ENCODE measurements around the gene ADAT2. TPM values are rescaled to one million over a fixed set of nuclear protein-coding genes. Genes with fewer than 3 reads are reported as not detected.

ADAT2 gene
- total and polyA plus RNA-seq, 2 of the 4 experiments (the other 2 are of a cell fraction) = 2.7 to 5.4 TPM

DNA sequence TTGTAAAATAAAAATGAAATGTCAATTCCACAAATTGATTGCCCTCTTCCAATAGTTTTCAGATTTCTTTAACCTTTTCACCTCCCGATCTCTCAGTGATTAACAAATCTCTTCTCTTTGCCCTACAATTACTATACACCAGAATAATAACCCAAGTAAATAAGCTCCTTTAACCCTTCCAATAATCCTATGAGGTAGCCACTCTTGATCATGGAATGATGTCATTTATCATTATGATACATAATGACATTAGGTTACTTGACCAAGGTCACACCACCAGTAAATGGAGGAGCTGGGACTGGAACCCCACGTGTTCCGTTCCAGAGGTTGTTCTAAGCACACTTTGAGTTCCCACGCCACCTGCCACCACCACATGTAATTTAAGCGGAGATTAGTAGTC, 54.8 kb downstream of the ADAT2 start:
- BruUV-seq (replicated peaks) = no TSS peak
- ChIA-PET CTCF (no interaction called here), POLR2A (ENCODE audit: unreplicated experiment) (no interaction called here)
- Histone ChIP-seq H2BK120ac (ENCODE audit: low read depth, low read length) (no peak overlapping the region), H2AFZ (replicated peaks; ENCODE audit: low read length, poor library complexity) (no peak overlapping the region), H3K9me3 (ENCODE audit: control insufficient read depth, insufficient read depth, low read length) (no peaks in the 10 kb centered on the region), H3K4ac (ENCODE audit: low read depth, low read length) (no peak overlapping the region), H2BK20ac (ENCODE audit: low read depth, low read length) (no peak overlapping the region), H2AK5ac (ENCODE audit: low read depth, low read length) (no peak overlapping the region), H2BK15ac (ENCODE audit: low read depth, low read length) (no peak overlapping the region), H4K91ac (ENCODE audit: insufficient read depth, low read depth, low read length) (no peak overlapping the region), H4K20me1 (ENCODE audit: insufficient read depth, low read length) (no peaks in the 10 kb centered on the region), H3K9ac (ENCODE audit: low read depth, low read length) (no peak overlapping the region), H3K56ac (ENCODE audit: extremely low read depth, insufficient read depth, low read length) (no peak overlapping the region), H4K5ac (ENCODE audit: low read depth, low read length) (no peak overlapping the region), H2AK9ac (replicated peaks; ENCODE audit: low read depth, low read length, poor library complexity) (no peak overlapping the region), H4K8ac (ENCODE audit: low read depth in 2 of 2, low read length in 2 of 2) (no peak overlapping the region), H3K4me1 (ENCODE audit: control insufficient read depth, insufficient read depth, low read length) (peaks cover 3% of the 10 kb centered on the region; the same call in 1 of the 2 replicates), H3K79me1 (ENCODE audit: low read depth in 1 of 2, low read length in 2 of 2) (no peaks in the 10 kb centered on the region), H3K18ac (ENCODE audit: low read depth, low read length) (no peak overlapping the region), H3K9me1 (ENCODE audit: insufficient read depth, low read length) (no peaks in the 10 kb centered on the region), H3K4me3 (ENCODE audit: insufficient read depth, low read depth, low read length) (no peak overlapping the region), H3K23ac (ENCODE audit: low read depth, low read length) (no peak overlapping the region), H3K36me3 (ENCODE audit: control insufficient read depth, insufficient read depth, low read length) (no peaks in the 10 kb centered on the region), H3K27ac (ENCODE audit: insufficient read depth, low read length) (no peak overlapping the region), H2BK5ac (ENCODE audit: low read depth, low read length, poor library complexity, severe bottlenecking) (no peak overlapping the region), H3K4me2 (ENCODE audit: low read depth, low read length) (no peak overlapping the region), H3K27me3 (ENCODE audit: control insufficient read depth, insufficient read depth, low read length) (peaks cover 4% of the 10 kb centered on the region), H3K14ac (replicated peaks; ENCODE audit: low read depth, low read length) (no peak overlapping the region)
- TF ChIP-seq, protein P1, sequence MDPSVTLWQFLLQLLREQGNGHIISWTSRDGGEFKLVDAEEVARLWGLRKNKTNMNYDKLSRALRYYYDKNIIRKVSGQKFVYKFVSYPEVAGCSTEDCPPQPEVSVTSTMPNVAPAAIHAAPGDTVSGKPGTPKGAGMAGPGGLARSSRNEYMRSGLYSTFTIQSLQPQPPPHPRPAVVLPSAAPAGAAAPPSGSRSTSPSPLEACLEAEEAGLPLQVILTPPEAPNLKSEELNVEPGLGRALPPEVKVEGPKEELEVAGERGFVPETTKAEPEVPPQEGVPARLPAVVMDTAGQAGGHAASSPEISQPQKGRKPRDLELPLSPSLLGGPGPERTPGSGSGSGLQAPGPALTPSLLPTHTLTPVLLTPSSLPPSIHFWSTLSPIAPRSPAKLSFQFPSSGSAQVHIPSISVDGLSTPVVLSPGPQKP (IDR thresholded peaks at IDR 0.05; ENCODE audit: borderline replicate concordance, low read depth, low read length) = no peak
- TF ChIP-seq BHLHE40 (IDR thresholded peaks at IDR 0.05; ENCODE audit: low read depth, low read length) (no peak), MAFK (IDR thresholded peaks at IDR 0.05; ENCODE audit: low read depth, low read length) (no peak), NFE2L2 (IDR thresholded peaks at IDR 0.05; ENCODE audit: low read depth, low read length) (no peak), MXI1 (IDR thresholded peaks at IDR 0.05; ENCODE audit: borderline replicate concordance, low read depth, low read length) (no peak), RAD21 (IDR thresholded peaks at IDR 0.05; ENCODE audit: low read length) (no peak), RFX5 (IDR thresholded peaks at IDR 0.05; ENCODE audit: low read depth, low read length) (no peak), CHD1 (IDR thresholded peaks at IDR 0.05; ENCODE audit: low read depth, low read length) (no peak), CTCF (conservative IDR thresholded peaks at IDR 0.05; ENCODE audit: low read depth, low read length) (no peak), RCOR1 (IDR thresholded peaks at IDR 0.05; ENCODE audit: insufficient replicate concordance, low read length) (no peak), POLR2A (IDR thresholded peaks at IDR 0.05; ENCODE audit: low read depth, low read length) (no peak), FOS (IDR thresholded peaks at IDR 0.05; ENCODE audit: low read depth, low read length) (no peak), SMC3 (IDR thresholded peaks at IDR 0.05; ENCODE audit: low read depth, low read length) (no peak), CEBPB (IDR thresholded peaks at IDR 0.05; ENCODE audit: low read depth, low read length) (no peak), MAZ (IDR thresholded peaks at IDR 0.05; ENCODE audit: borderline replicate concordance, low read depth, low read length) (no peak)
- TF ChIP-seq, protein P2, sequence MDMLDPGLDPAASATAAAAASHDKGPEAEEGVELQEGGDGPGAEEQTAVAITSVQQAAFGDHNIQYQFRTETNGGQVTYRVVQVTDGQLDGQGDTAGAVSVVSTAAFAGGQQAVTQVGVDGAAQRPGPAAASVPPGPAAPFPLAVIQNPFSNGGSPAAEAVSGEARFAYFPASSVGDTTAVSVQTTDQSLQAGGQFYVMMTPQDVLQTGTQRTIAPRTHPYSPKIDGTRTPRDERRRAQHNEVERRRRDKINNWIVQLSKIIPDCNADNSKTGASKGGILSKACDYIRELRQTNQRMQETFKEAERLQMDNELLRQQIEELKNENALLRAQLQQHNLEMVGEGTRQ (IDR thresholded peaks at IDR 0.05; ENCODE audit: low read depth, low read length) = no peak
- ATAC-seq (ENCODE audit: low read depth) (no peak), DNase-seq (no peak)
- 90% methylated on average over 2 of the region's 5 CpGs; no CpG with 5 or more reads in 1 of the 2 experiments for WGBS, 2 experiments (ENCODE audit: extremely low coverage in 2 of 2, insufficient read length in 1 of 2)
- dilution Hi-C loops (cut with HindIII; ENCODE audit: low sequenced_read_pairs, unreplicated experiment) (no loop called here), intact Hi-C loops (cut with micrococcal nuclease) (no loop called here), in situ Hi-C loops (cut with MboI; ENCODE audit: low sequenced_read_pairs) (no loop called here)
